MM.1S (cell line): ENCODE measurements around the gene EVI5.

ENCODE experiments used
- DNase-seq: peaks from one replicate; pipeline ENCODE4 v3.0.0-alpha.2; 2015
- H2AFZ ChIP-seq: fragments of 300-600 bp; sonication (generic); 2 replicates; pipeline ENCODE4 v1.6.0; 2016; ENCODE audit warnings: antibody characterized with exemption, low read length
- H3F3A ChIP-seq: fragments of 300-600 bp; sonication (generic); 2 replicates; pipeline ENCODE4 v1.6.1; 2016; ENCODE audit warnings: mild to moderate bottlenecking, antibody characterized with exemption, low read length, moderate library complexity, mixed read lengths; ENCODE audit not compliant: insufficient read depth
- H3K27ac ChIP-seq: fragments of 300-600 bp; sonication (generic); 2 replicates; pipeline ENCODE4 v1.5.1; 2016; ENCODE audit warnings: mild to moderate bottlenecking, low read length
- H3K27me3 ChIP-seq: fragments of 300-600 bp; sonication (generic); replicated peaks from 2 replicates; pipeline ENCODE4 v1.6.0; 2016; ENCODE audit warnings: low read length; ENCODE audit not compliant: insufficient read depth
- H3K36me3 ChIP-seq: fragments of 300-600 bp; sonication (generic); replicated peaks from 2 replicates; pipeline ENCODE4 v1.6.1; 2016; ENCODE audit warnings: mild to moderate bottlenecking, low read length, mixed read lengths; ENCODE audit not compliant: insufficient read depth
- H3K4me1 ChIP-seq: fragments of 300-600 bp; sonication (generic); 2 replicates; pipeline ENCODE4 v1.6.1; 2016; ENCODE audit warnings: low read length, mixed read lengths
- H3K4me2 ChIP-seq: fragments of 300-600 bp; sonication (generic); 2 replicates; pipeline ENCODE4 v1.6.0; 2016; ENCODE audit warnings: low read depth, low read length
- H3K4me3 ChIP-seq: fragments of 300-600 bp; sonication (generic); 2 replicates; pipeline ENCODE4 v1.5.1; 2016; ENCODE audit warnings: low read length, mixed read lengths
- H3K79me2 ChIP-seq: fragments of 300-600 bp; sonication (generic); 2 replicates; pipeline ENCODE4 v1.6.1; 2016; ENCODE audit warnings: mixed run types, low read length, mixed read lengths
- H3K9ac ChIP-seq: fragments of 300-600 bp; sonication (generic); 2 replicates; pipeline ENCODE4 v1.6.1; 2016; ENCODE audit warnings: low read length, mixed read lengths
- H3K9me2 ChIP-seq: fragments of 300-600 bp; sonication (generic); replicated peaks from 2 replicates; pipeline ENCODE4 v1.6.1; 2016; ENCODE audit warnings: mild to moderate bottlenecking, low read length, mixed read lengths; ENCODE audit not compliant: insufficient read depth
- H3K9me3 ChIP-seq: fragments of 300-600 bp; sonication (generic); replicated peaks from 2 replicates; pipeline ENCODE4 v1.6.1; 2016; ENCODE audit warnings: mild to moderate bottlenecking, low read length, mixed read lengths; ENCODE audit not compliant: insufficient read depth
- H4K20me1 ChIP-seq: fragments of 300-600 bp; sonication (generic); 2 replicates; pipeline ENCODE4 v1.6.1; 2016; ENCODE audit warnings: mild to moderate bottlenecking, low read length, moderate library complexity, mixed read lengths; ENCODE audit not compliant: insufficient read depth
- EZH2 ChIP-seq: fragments of 300-600 bp; sonication (generic); optimal IDR thresholded peaks from 2 replicates; pipeline ENCODE3; 2017; ENCODE audit warnings: low read depth, mild to moderate bottlenecking, antibody characterized with exemption, low read length, mixed read lengths
- EZH2phosphoT487 ChIP-seq: fragments of 300-600 bp; sonication (generic); IDR thresholded peaks from 2 replicates; pipeline ENCODE4 v1.6.1; 2018; ENCODE audit warnings: antibody characterized with exemption, low read length
- TF ChIP-seq, protein P1 (sequence below): fragments of 300-600 bp; sonication (generic); IDR thresholded peaks from 2 replicates; pipeline ENCODE4 v1.5.1; 2016; ENCODE audit warnings: antibody characterized with exemption, low read length, mixed read lengths

EVI5 gene

DNA sequence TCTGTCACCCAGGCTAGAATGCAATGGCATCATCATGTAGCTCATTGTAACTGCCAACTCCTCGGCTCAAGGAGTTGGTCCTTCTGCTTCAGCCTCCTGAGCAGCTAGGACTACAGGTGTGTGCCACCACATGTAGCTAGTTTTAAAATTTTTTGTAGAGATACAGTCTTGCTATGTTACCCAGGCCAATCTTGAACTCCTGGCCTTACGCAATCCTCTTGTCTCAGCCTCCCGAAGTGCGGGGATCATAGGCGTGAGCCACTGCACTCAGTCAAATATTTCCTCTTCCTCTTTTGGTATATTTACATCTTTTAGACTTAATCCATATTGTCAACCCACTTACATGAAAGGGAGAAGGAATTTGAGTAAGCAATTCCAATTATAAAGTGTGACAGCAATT is 121.1 kb downstream of the EVI5 start:
- H4K20me1 ChIP-seq = no peaks in the 10 kb centered on the region
- H3K27ac ChIP-seq = no peak overlapping the region
- H3F3A ChIP-seq = no peaks in the 10 kb centered on the region
- H3K27me3 ChIP-seq = no peaks in the 10 kb centered on the region
- H3K79me2 ChIP-seq = no peaks in the 10 kb centered on the region
- no peak overlapping the region for H3K4me2 ChIP-seq
- TF ChIP-seq, protein P1, sequence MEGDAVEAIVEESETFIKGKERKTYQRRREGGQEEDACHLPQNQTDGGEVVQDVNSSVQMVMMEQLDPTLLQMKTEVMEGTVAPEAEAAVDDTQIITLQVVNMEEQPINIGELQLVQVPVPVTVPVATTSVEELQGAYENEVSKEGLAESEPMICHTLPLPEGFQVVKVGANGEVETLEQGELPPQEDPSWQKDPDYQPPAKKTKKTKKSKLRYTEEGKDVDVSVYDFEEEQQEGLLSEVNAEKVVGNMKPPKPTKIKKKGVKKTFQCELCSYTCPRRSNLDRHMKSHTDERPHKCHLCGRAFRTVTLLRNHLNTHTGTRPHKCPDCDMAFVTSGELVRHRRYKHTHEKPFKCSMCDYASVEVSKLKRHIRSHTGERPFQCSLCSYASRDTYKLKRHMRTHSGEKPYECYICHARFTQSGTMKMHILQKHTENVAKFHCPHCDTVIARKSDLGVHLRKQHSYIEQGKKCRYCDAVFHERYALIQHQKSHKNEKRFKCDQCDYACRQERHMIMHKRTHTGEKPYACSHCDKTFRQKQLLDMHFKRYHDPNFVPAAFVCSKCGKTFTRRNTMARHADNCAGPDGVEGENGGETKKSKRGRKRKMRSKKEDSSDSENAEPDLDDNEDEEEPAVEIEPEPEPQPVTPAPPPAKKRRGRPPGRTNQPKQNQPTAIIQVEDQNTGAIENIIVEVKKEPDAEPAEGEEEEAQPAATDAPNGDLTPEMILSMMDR = no peak
- TF ChIP-seq EZH2phosphoT487 = no peak
- TF ChIP-seq EZH2 = no peak
- H3K36me3 ChIP-seq = no peaks in the 10 kb centered on the region
- no peaks in the 10 kb centered on the region for H3K9me2 ChIP-seq
- DNase-seq = no peak
- H2AFZ ChIP-seq = no peak overlapping the region
- no peak overlapping the region for H3K4me3 ChIP-seq
- no peaks in the 10 kb centered on the region for H3K4me1 ChIP-seq
- H3K9me3 ChIP-seq = no peaks in the 10 kb centered on the region
- H3K9ac ChIP-seq = no peak overlapping the region

DNA sequence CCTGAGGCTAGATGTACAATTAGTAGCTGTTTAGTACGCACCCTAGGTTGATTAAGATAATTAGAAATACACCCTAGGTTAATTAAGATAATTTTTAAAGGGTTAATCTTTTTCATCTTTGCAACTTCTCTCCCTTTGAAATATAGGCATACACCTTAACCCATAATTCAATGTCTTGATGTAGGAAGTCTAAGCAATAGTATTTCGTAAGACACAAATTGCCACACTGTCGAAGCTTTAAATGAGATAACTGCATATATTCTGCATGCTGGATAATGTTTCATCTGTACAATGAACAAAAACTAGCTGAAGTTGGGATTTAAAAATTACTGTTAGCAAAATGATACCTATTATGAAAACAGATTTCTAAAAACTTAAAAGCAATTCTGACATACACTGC is 122.9 kb downstream of the EVI5 start:
- DNase-seq = no peak
- no peak overlapping the region for H3K9ac ChIP-seq

DNA sequence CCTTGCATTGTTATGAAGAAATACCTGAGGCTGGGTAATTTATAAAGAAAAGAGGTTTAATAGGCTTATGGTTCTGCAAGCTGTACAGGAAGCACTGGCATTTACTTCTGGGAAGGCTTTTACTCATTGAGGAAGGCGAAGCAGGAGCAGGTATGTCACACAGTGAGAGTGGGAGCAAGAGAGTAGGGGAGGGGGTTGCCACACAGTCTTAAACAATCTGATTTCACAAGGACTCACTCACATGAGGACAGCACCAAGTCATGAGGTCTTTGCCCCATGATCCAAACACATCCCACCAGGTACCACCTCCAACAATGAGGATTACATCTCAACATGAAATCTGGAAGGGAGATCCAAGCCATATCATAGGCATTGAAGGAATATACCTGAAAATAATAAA is 127.2 kb downstream of the EVI5 start:
- DNase-seq = no peak
- Histone ChIP-seq H2AFZ (no peak overlapping the region), H3K27me3 (no peaks in the 10 kb centered on the region), H3K9ac (no peak overlapping the region), H3F3A (no peaks in the 10 kb centered on the region), H3K27ac (no peak overlapping the region), H3K79me2 (no peaks in the 10 kb centered on the region), H3K4me3 (no peak overlapping the region), H3K9me2 (no peaks in the 10 kb centered on the region), H3K4me1 (no peaks in the 10 kb centered on the region), H4K20me1 (no peaks in the 10 kb centered on the region), H3K4me2 (no peak overlapping the region), H3K36me3 (no peaks in the 10 kb centered on the region), H3K9me3 (no peaks in the 10 kb centered on the region)
- TF ChIP-seq EZH2phosphoT487 (no peak), EZH2 (no peak)
- TF ChIP-seq, protein P1 = no peak

More for the DNA sequence above, 122.9 kb downstream of the EVI5 start:
- Histone ChIP-seq H3K9me3 (no peaks in the 10 kb centered on the region), H4K20me1 (no peaks in the 10 kb centered on the region), H3K4me2 (no peak overlapping the region), H3K4me1 (no peaks in the 10 kb centered on the region), H3F3A (no peaks in the 10 kb centered on the region), H3K4me3 (no peak overlapping the region), H3K27ac (no peak overlapping the region), H2AFZ (no peak overlapping the region), H3K79me2 (no peaks in the 10 kb centered on the region), H3K36me3 (no peaks in the 10 kb centered on the region), H3K27me3 (no peaks in the 10 kb centered on the region), H3K9me2 (no peaks in the 10 kb centered on the region)
- TF ChIP-seq, protein P1 = no peak
- TF ChIP-seq EZH2phosphoT487 (no peak), EZH2 (no peak)
